PC-3 (cell line): ENCODE results near the gene KCNA2.

Experiments
- EZH2 ChIP-seq: fragments of 300-600 bp; sonication (generic); IDR thresholded peaks from one replicate; pipeline ENCODE4 v1.6.1; 2017; ENCODE audit warnings: antibody characterized with exemption, mild to moderate bottlenecking, low read length; ENCODE audit not compliant: unreplicated experiment
- EZH2phosphoT487 ChIP-seq: fragments of 300-600 bp; sonication (generic); IDR thresholded peaks from 2 replicates; pipeline ENCODE4 v1.6.1; 2018; ENCODE audit warnings: mild to moderate bottlenecking, antibody characterized with exemption, low read length, borderline replicate concordance

GRCh38 chr1:110645211-110645610, 39.1 kb upstream of the KCNA2 start:
- TF ChIP-seq EZH2phosphoT487 (no peak), EZH2 (no peak)
